Upper lobe of left lung (tissue), 6 donors: ENCODE measurements around the gene CRYGB. TPM values are rescaled to one million over a fixed set of nuclear protein-coding genes. Genes with fewer than 3 reads are reported as not detected.
"Not testable (repeated sequence)": the region's sequence is repeated elsewhere in the genome, so short reads cannot be mapped to it uniquely, and the experiment has no call there.

Source experiments
- ATAC-seq, 2 donors: fragments of 200-7000 bp; cut with Tn5 transposase; one replicate each; pipeline ENCODE4 v1.9.1; 2022; ENCODE audit warnings: mild to moderate bottlenecking in 2 of 2, moderate library complexity in 2 of 2; ENCODE audit not compliant: low FRiP score in 2 of 2
- DNase-seq, 2 donors: peaks; one replicate each; pipeline ENCODE4 v3.0.0-alpha.2; 2019 to 2020
- H3K27ac ChIP-seq, 4 donors: fragments of 200-600 bp; sonication (generic); one replicate each; pipeline ENCODE4 v1.5.1; 2016 to 2019
- H3K27me3 ChIP-seq, 4 donors: fragments of 200-600 bp; sonication (generic); one replicate each; pipeline ENCODE4 v1.5.1; 2017 to 2019
- H3K36me3 ChIP-seq, 4 donors: fragments of 200-600 bp; sonication (generic); one replicate each; pipeline ENCODE4 v1.5.1; 2016 to 2019
- H3K4me1 ChIP-seq, 4 donors: fragments of 200-600 bp; sonication (generic); one replicate each; pipeline ENCODE4 v1.5.1; 2018 to 2019
- H3K4me3 ChIP-seq, 4 donors: fragments of 200-600 bp; sonication (generic); one replicate each; pipeline ENCODE4 v1.5.1; 2017 to 2019; ENCODE audit warnings: mild to moderate bottlenecking in 2 of 4, moderate library complexity in 1 of 4
- H3K9me3 ChIP-seq, 4 donors: fragments of 200-600 bp; sonication (generic); one replicate each; pipeline ENCODE4 v1.5.1; 2018 to 2019
- EP300 ChIP-seq, 4 donors: sonication (generic); formaldehyde crosslinking; IDR thresholded peaks; one replicate each; pipeline ENCODE4 v1.5.1; 2017; ENCODE audit warnings: antibody characterized with exemption in 4 of 4, control low read depth in 2 of 4
- POLR2A ChIP-seq, 4 donors: fragments of 450-650 bp; IDR thresholded peaks; one replicate each; pipeline ENCODE4 v1.5.1; 2016 to 2017; ENCODE audit warnings: antibody characterized with exemption in 4 of 4, mild to moderate bottlenecking in 2 of 4
- POLR2AphosphoS5 ChIP-seq, 2 donors: sonication (generic); formaldehyde crosslinking; IDR thresholded peaks; one replicate each; pipeline ENCODE4 v1.5.1; 2017; ENCODE audit warnings: antibody characterized with exemption in 2 of 2
- WGBS, 2 donors: methylation state at CpG; one replicate each; pipeline ENCODE4 v1.1.5; 2017 to 2018; 5-methylcytosine and 5-hydroxymethylcytosine counted together
- total RNA-seq, 6 donors: library from RNA; depleted of rRNA in 4 of 6; stranded (reverse); fragments of >200 nt in 4 of 6; gene quantifications; one replicate each; pipeline versions ENCODE4 v1.1.0 to v1.2.1, GENCODE V29; 2016 to 2021
- TF ChIP-seq, protein P1 (sequence below), 6 experiments: fragments of 450-650 bp in 4 of 6; fragments of 200-600 bp in 2 of 6; sonication (generic) in 2 of 6; IDR thresholded peaks; one replicate each; pipeline ENCODE4 v1.5.1; 2016 to 2019; ENCODE audit warnings: antibody characterized with exemption in 6 of 6
- donor health status: DM: no; HTN: no; CAD: no; lungs with moderate emphysema.
- donor health status: DM: no; HTN: yes; CAD: no; lungs with severe emphysema.

The CRYGB gene
- total RNA-seq, 6 donors from 2014 or later, result not detected

GRCh38 chr2:208147759-208148158 is 1.8 kb upstream of the CRYGB start:
- Histone ChIP-seq H3K4me3 (no peak overlapping the region), H3K27ac (no peak overlapping the region), H3K9me3 (no peaks in the 10 kb centered on the region), H3K36me3 (no peaks in the 10 kb centered on the region), H3K27me3 (no peaks in the 10 kb centered on the region), H3K4me1 (no peaks in the 10 kb centered on the region)
- TF ChIP-seq, protein P1, sequence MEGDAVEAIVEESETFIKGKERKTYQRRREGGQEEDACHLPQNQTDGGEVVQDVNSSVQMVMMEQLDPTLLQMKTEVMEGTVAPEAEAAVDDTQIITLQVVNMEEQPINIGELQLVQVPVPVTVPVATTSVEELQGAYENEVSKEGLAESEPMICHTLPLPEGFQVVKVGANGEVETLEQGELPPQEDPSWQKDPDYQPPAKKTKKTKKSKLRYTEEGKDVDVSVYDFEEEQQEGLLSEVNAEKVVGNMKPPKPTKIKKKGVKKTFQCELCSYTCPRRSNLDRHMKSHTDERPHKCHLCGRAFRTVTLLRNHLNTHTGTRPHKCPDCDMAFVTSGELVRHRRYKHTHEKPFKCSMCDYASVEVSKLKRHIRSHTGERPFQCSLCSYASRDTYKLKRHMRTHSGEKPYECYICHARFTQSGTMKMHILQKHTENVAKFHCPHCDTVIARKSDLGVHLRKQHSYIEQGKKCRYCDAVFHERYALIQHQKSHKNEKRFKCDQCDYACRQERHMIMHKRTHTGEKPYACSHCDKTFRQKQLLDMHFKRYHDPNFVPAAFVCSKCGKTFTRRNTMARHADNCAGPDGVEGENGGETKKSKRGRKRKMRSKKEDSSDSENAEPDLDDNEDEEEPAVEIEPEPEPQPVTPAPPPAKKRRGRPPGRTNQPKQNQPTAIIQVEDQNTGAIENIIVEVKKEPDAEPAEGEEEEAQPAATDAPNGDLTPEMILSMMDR (IDR thresholded peaks at IDR 0.05), result no peak
- TF ChIP-seq POLR2A (IDR thresholded peaks at IDR 0.05) (no peak), EP300 (IDR thresholded peaks at IDR 0.05) (no peak), POLR2AphosphoS5 (IDR thresholded peaks at IDR 0.05) (no peak)
- 75 to 77% methylated on average over 3 of the region's 3 CpGs for WGBS, 2 donors
- ATAC-seq, result no peak
- DNase-seq, result no peak

DNA sequence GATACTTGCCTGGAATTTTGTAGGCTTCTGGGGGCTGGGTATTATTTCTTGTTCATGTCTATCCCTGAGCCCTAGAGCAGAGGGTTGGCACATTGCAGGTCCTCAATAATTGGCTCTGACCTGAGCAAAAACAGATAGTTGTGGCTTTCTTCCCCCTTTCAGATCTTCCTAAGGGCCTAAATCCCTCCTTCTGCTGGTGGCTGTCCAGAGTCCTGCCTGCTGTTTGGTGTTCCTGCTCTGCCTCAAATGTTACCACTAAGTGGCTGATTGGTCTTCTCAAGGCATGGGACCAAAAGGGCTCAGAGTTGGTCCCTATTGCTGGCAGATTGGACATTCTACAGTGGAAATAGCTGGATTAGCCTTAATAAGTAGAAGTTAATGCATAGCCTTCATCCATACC is 1.1 kb upstream of the CRYGB start:
- DNase-seq (no peak), ATAC-seq (no peak)
- Histone ChIP-seq H3K36me3 (no peaks in the 10 kb centered on the region), H3K27me3 (no peaks in the 10 kb centered on the region), H3K27ac (no peak overlapping the region), H3K4me1 (no peaks in the 10 kb centered on the region), H3K4me3 (no peak overlapping the region), H3K9me3 (no peaks in the 10 kb centered on the region)
- no peak for TF ChIP-seq EP300 (IDR thresholded peaks at IDR 0.05)

- H3K36me3 ChIP-seq, result no peaks in the 10 kb centered on the region
- no peaks in the 10 kb centered on the region for H3K4me1 ChIP-seq
- H3K27me3 ChIP-seq, result no peaks in the 10 kb centered on the region
- no peak overlapping the region for H3K27ac ChIP-seq
- H3K9me3 ChIP-seq, result no peaks in the 10 kb centered on the region
- WGBS, 2 donors, result 61 to 74% methylated on average over 14 of the region's 14 CpGs
- TF ChIP-seq, protein P1 (IDR thresholded peaks at IDR 0.05), result no peak
- TF ChIP-seq POLR2A (IDR thresholded peaks at IDR 0.05) (no peak), EP300 (IDR thresholded peaks at IDR 0.05) (no peak), POLR2AphosphoS5 (IDR thresholded peaks at IDR 0.05) (no peak)
- ATAC-seq (no peak), DNase-seq (no peak)
- no peak overlapping the region for H3K4me3 ChIP-seq
Measured at GRCh38 chr2:208142925-208143799, 2.8 kb downstream of the CRYGB start.

DNA sequence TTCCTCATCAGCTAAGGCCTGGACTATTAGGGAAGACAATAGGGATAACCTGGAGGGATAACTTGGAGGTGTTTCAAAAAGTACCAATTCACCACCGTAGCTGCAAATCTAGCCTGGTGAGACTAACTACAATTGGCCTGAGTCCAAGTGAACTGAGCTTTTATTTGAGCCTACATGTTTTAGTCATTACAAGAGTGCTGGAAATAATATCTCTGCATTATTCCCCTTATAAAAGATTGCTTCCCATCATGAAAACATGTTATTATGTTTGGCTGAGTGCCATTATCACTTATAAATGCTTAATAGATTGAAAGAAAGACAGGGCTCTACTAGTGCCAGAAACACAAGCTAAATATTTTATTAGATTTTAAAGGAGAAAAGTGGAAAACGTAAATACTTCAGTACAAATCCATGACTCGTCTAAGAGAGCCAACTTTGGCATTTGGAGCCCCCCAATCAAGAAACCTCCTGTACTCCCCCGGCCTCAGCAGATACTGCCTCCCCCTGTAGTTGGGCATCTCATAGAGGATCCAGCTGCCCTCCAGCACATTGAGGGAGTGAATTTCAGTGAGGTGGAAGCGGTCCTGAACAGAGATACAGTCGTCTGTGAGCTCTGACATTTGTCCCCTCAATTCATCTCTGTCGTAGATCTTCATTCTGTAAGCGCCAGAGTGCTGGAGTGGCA is 3.6 kb downstream of the CRYGB start:
- H3K9me3 ChIP-seq, result no peaks in the 10 kb centered on the region
- H3K27me3 ChIP-seq, result no peaks in the 10 kb centered on the region
- TF ChIP-seq EP300 (IDR thresholded peaks at IDR 0.05) (no peak), POLR2AphosphoS5 (IDR thresholded peaks at IDR 0.05) (no peak), POLR2A (IDR thresholded peaks at IDR 0.05) (no peak)
- TF ChIP-seq, protein P1 (IDR thresholded peaks at IDR 0.05), result no peak
- WGBS, 2 donors, result 54 to 56% methylated on average over 8 of the region's 8 CpGs
- ATAC-seq (no peak), DNase-seq (no peak)
- no peaks in the 10 kb centered on the region for H3K36me3 ChIP-seq
- no peak overlapping the region for H3K27ac ChIP-seq
- H3K4me3 ChIP-seq, result no peak overlapping the region
- H3K4me1 ChIP-seq, result no peaks in the 10 kb centered on the region

DNA sequence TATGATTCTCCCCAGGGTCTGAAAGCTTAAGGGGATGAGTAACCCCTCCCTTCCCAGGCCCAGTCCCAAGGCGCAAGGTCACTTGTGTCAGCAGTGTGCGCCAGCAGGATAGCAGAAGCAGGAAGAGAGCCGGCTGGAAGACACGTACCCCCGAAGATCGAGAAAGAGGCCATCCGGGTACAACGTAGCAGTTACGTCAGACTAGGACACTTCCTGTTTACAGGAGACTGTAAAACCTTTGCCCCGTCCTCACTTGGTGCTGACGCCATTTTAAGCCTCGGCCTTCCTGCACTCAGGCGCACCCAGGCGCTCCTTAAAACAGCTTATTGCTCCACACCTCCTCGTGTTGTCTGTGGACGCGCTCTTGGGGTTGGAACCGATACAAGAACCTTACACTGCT is 6.5 kb downstream of the CRYGB start:
- no peaks in the 10 kb centered on the region for H3K9me3 ChIP-seq
- no peak overlapping the region for H3K27ac ChIP-seq
- no peaks in the 10 kb centered on the region for H3K36me3 ChIP-seq
- 83 to 85% methylated on average over 18 of the region's 18 CpGs for WGBS, 2 donors
- ATAC-seq, result no peak
- H3K4me3 ChIP-seq, result no peak overlapping the region
- no peak for TF ChIP-seq POLR2A (IDR thresholded peaks at IDR 0.05)
- TF ChIP-seq POLR2AphosphoS5 (IDR thresholded peaks at IDR 0.05), result no peak
- no peak for TF ChIP-seq EP300 (IDR thresholded peaks at IDR 0.05)
- TF ChIP-seq, protein P1 (IDR thresholded peaks at IDR 0.05), result no peak
- no peak for DNase-seq
- H3K4me1 ChIP-seq, result no peaks in the 10 kb centered on the region
- no peaks in the 10 kb centered on the region for H3K27me3 ChIP-seq

- not testable (repeated sequence) for H3K4me1 ChIP-seq, DNase-seq, H3K27me3 ChIP-seq, H3K4me3 ChIP-seq, ATAC-seq, H3K27ac ChIP-seq, H3K9me3 ChIP-seq, H3K36me3 ChIP-seq
- WGBS, 2 donors, result 95% methylated on average over 7 of the region's 7 CpGs
Measured at GRCh38 chr2:208138334-208138733, 7.6 kb downstream of the CRYGB start.
